ENCODE data around the gene ENOSF1.

Gene ENOSF1

GRCh38 chr18:655445-655844 lies 57.0 kb downstream of the ENOSF1 start:
- no peak for DNase-seq (ENCODE audit: low read depth, low spot score)
- H3K4me3 ChIP-seq (ENCODE audit: low read length), result no peak overlapping the region

GRCh38 chr18:654601-655000 lies 57.8 kb downstream of the ENOSF1 start:
- no peak overlapping the region for H3K4me3 ChIP-seq (ENCODE audit: low read length)
- no peak for DNase-seq (ENCODE audit: low read depth, low spot score)

- no peak overlapping the region for H3K4me3 ChIP-seq (ENCODE audit: low read length)
Measured at GRCh38 chr18:653512-653911, 58.9 kb downstream of the ENOSF1 start.

GRCh38 chr18:652131-652530 lies 60.3 kb downstream of the ENOSF1 start:
- DNase-seq (ENCODE audit: low read depth, low spot score), result no peak

More at GRCh38 chr18:653512-653911, 58.9 kb downstream of the ENOSF1 start:
- DNase-seq (ENCODE audit: low read depth, low spot score), result no peak

GRCh38 chr18:650428-650858 lies 62.0 kb downstream of the ENOSF1 start:
- peak; percentile 88 for DNase-seq (ENCODE audit: low read depth, low spot score)
- peak overlapping the region; percentile 34 for H3K4me3 ChIP-seq (ENCODE audit: low read length)

More at GRCh38 chr18:652131-652530, 60.3 kb downstream of the ENOSF1 start:
- no peak overlapping the region for H3K4me3 ChIP-seq (ENCODE audit: low read length)

- no peak for DNase-seq (ENCODE audit: low read depth, low spot score)
Measured at GRCh38 chr18:649341-649740, 63.1 kb downstream of the ENOSF1 start.

GRCh38 chr18:647304-647703 lies 65.1 kb downstream of the ENOSF1 start:
- DNase-seq (ENCODE audit: low read depth, low spot score), result no peak
- H3K4me3 ChIP-seq (ENCODE audit: low read length), result no peak overlapping the region

More at GRCh38 chr18:649341-649740, 63.1 kb downstream of the ENOSF1 start:
- H3K4me3 ChIP-seq (ENCODE audit: low read length), result no peak overlapping the region

GRCh38 chr18:644395-645004 lies 67.9 kb downstream of the ENOSF1 start:
- DNase-seq (ENCODE audit: low read depth, low spot score), result peak; percentile 68
- H3K4me3 ChIP-seq (ENCODE audit: low read length), result no peak overlapping the region

- H3K4me3 ChIP-seq (ENCODE audit: low read length), result no peak overlapping the region
- DNase-seq (ENCODE audit: low read depth, low spot score), result no peak
Measured at GRCh38 chr18:641224-641623, 71.2 kb downstream of the ENOSF1 start.

GRCh38 chr18:635171-635570 lies 77.3 kb downstream of the ENOSF1 start:
- DNase-seq (ENCODE audit: low read depth, low spot score), result no peak
- no peak overlapping the region for H3K4me3 ChIP-seq (ENCODE audit: low read length)

GRCh38 chr18:634551-635045 lies 77.8 kb downstream of the ENOSF1 start:
- no peak overlapping the region for H3K4me3 ChIP-seq (ENCODE audit: low read length)
- no peak for DNase-seq (ENCODE audit: low read depth, low spot score)

GRCh38 chr18:631560-631959 lies 80.9 kb downstream of the ENOSF1 start:
- H3K4me3 ChIP-seq (ENCODE audit: low read length), result no peak overlapping the region

GRCh38 chr18:629269-630150 lies 82.9 kb downstream of the ENOSF1 start:
- DNase-seq (ENCODE audit: low read depth, low spot score), result no peak
- no peak overlapping the region for H3K4me3 ChIP-seq (ENCODE audit: low read length)

More at GRCh38 chr18:631560-631959, 80.9 kb downstream of the ENOSF1 start:
- DNase-seq (ENCODE audit: low read depth, low spot score), result no peak

GRCh38 chr18:627231-627630 lies 85.2 kb downstream of the ENOSF1 start:
- no peak overlapping the region for H3K4me3 ChIP-seq (ENCODE audit: low read length)
- DNase-seq (ENCODE audit: low read depth, low spot score), result no peak

- no peak overlapping the region for H3K4me3 ChIP-seq (ENCODE audit: low read length)
- DNase-seq (ENCODE audit: low read depth, low spot score), result peak; percentile 78
Measured at GRCh38 chr18:623761-624620, 88.4 kb downstream of the ENOSF1 start.

GRCh38 chr18:622289-622688 lies 90.1 kb downstream of the ENOSF1 start:
- H3K4me3 ChIP-seq (ENCODE audit: low read length), result no peak overlapping the region
- DNase-seq (ENCODE audit: low read depth, low spot score), result no peak

GRCh38 chr18:621291-622043 lies 91.0 kb downstream of the ENOSF1 start:
- H3K4me3 ChIP-seq (ENCODE audit: low read length), result no peak overlapping the region
- DNase-seq (ENCODE audit: low read depth, low spot score), result no peak

All from Jurkat, Clone E6-1 (cell line).